Measurements from ENCODE around the gene CYP3A4.

- TF ChIP-seq POLR2A (IDR thresholded peaks at IDR 0.05): no peak
- no peak for TF ChIP-seq CTCF (IDR thresholded peaks at IDR 0.05)
Measured at GRCh38 chr7:99789441-99790070, 5.6 kb upstream of the CYP3A4 start.

Data from esophagus squamous epithelium (tissue), 4 donors.